ENCODE results near the gene RNH1. TPM values are rescaled to one million over a fixed set of nuclear protein-coding genes. Genes with fewer than 3 reads are reported as not detected.
"Not testable (repeated sequence)": the region's sequence is repeated elsewhere in the genome, so short reads cannot be mapped to it uniquely, and the experiment has no call there.

RNH1 gene
- total RNA-seq, 1 experiment from 2014 or later, result 240 TPM

GRCh38 chr11:477052-477715 lies 29.9 kb downstream of the RNH1 start:
- no peak for DNase-seq (ENCODE audit: low read depth)

- no peak for DNase-seq (ENCODE audit: low read depth)
Measured at GRCh38 chr11:476416-476815, 30.6 kb downstream of the RNH1 start.

- DNase-seq (ENCODE audit: low read depth), result no peak
Measured at GRCh38 chr11:475941-476340, 31.1 kb downstream of the RNH1 start.

GRCh38 chr11:474914-475506 lies 32.0 kb downstream of the RNH1 start:
- no peak for DNase-seq (ENCODE audit: low read depth)

- DNase-seq (ENCODE audit: low read depth), result no peak
Measured at GRCh38 chr11:473962-474785, 32.9 kb downstream of the RNH1 start.

GRCh38 chr11:473415-473814 lies 33.6 kb downstream of the RNH1 start:
- DNase-seq (ENCODE audit: low read depth), result no peak

- no peak for DNase-seq (ENCODE audit: low read depth)
Measured at GRCh38 chr11:472816-473215, 34.2 kb downstream of the RNH1 start.

GRCh38 chr11:472272-472671 lies 34.8 kb downstream of the RNH1 start:
- no peak for DNase-seq (ENCODE audit: low read depth)

GRCh38 chr11:471468-472145 lies 35.4 kb downstream of the RNH1 start:
- DNase-seq (ENCODE audit: low read depth), result no peak

- DNase-seq (ENCODE audit: low read depth), result peak; percentile 56
Measured at GRCh38 chr11:469684-470560, 37.1 kb downstream of the RNH1 start.

- DNase-seq (ENCODE audit: low read depth), result not testable (repeated sequence)
Measured at GRCh38 chr11:469026-469683, 37.9 kb downstream of the RNH1 start.

- no peak for DNase-seq (ENCODE audit: low read depth)
Measured at GRCh38 chr11:468493-468892, 38.5 kb downstream of the RNH1 start.

GRCh38 chr11:468036-468435 lies 39.0 kb downstream of the RNH1 start:
- DNase-seq (ENCODE audit: low read depth), result no peak

GRCh38 chr11:465896-466530 lies 41.0 kb downstream of the RNH1 start:
- no peak for DNase-seq (ENCODE audit: low read depth)

GRCh38 chr11:464316-464715 lies 42.7 kb downstream of the RNH1 start:
- DNase-seq (ENCODE audit: low read depth), result no peak

- no peak for DNase-seq (ENCODE audit: low read depth)
Measured at GRCh38 chr11:462107-462890, 44.7 kb downstream of the RNH1 start.

- DNase-seq (ENCODE audit: low read depth), result no peak
Measured at GRCh38 chr11:461626-462025, 45.4 kb downstream of the RNH1 start.

- no peak for DNase-seq (ENCODE audit: low read depth)
Measured at GRCh38 chr11:460331-461199, 46.5 kb downstream of the RNH1 start.
